ENCODE data around the gene CYB561D2. TPM values are rescaled to one million over a fixed set of nuclear protein-coding genes. Genes with fewer than 3 reads are reported as not detected.
A peak's percentile ranks its signal among the peaks of the same experiment; 100 is the strongest.

CYB561D2 gene
- total RNA-seq, 1 experiment from 2014 or later: 27.5 TPM

DNA sequence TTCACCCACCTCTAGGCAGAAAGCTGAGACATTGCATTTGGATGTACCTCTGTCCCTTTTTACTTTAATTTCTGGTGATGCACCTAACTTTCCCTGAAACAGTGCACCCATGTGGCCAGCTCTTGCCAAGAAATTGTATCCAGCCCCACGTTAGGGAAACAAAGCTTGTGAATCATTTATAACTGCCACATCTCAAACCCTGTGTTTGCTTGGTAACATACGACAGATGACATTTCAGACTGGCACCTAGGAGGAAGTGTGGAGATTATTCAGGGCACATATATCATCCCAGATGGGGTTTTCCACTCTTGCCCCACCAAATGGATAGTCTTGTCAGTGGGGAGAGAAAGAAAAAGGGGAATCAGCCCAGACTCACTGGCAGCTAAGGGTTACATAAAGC is 2.1 kb downstream of the CYB561D2 start:
- in situ Hi-C loops (cut with HindIII; ENCODE audit: low pct_unique_long_range_greater_than_20kb, low sequenced_read_pairs): no loop called here
- ChIA-PET POLR2A (no interaction called here), CTCF (no interaction called here)
- TF ChIP-seq POLR2AphosphoS5 (IDR thresholded peaks at IDR 0.05; ENCODE audit: low read depth, low read length): no peak
- TF ChIP-seq, protein P1, sequence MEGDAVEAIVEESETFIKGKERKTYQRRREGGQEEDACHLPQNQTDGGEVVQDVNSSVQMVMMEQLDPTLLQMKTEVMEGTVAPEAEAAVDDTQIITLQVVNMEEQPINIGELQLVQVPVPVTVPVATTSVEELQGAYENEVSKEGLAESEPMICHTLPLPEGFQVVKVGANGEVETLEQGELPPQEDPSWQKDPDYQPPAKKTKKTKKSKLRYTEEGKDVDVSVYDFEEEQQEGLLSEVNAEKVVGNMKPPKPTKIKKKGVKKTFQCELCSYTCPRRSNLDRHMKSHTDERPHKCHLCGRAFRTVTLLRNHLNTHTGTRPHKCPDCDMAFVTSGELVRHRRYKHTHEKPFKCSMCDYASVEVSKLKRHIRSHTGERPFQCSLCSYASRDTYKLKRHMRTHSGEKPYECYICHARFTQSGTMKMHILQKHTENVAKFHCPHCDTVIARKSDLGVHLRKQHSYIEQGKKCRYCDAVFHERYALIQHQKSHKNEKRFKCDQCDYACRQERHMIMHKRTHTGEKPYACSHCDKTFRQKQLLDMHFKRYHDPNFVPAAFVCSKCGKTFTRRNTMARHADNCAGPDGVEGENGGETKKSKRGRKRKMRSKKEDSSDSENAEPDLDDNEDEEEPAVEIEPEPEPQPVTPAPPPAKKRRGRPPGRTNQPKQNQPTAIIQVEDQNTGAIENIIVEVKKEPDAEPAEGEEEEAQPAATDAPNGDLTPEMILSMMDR (IDR thresholded peaks at IDR 0.05): peak; percentile 65; the same call in 1 of the 2 replicates
- DNase-seq (ENCODE audit: low read depth, low spot score) (no peak), ATAC-seq (no peak)
- BruUV-seq (replicated peaks): TSS peak; percentile 91
- intact Hi-C loops (cut with micrococcal nuclease; ENCODE audit: unreplicated experiment): no loop called here
- no peaks in the 10 kb centered on the region for H3K9me3 ChIP-seq (ENCODE audit: control insufficient read depth, insufficient read depth, low read depth, low read length)
- no peak overlapping the region for H3K4me3 ChIP-seq (ENCODE audit: low read depth in 2 of 2, low read length in 2 of 2)
- no peak overlapping the region for H3K27ac ChIP-seq (ENCODE audit: low read length)
- H3K4me1 ChIP-seq (ENCODE audit: control insufficient read depth, insufficient read depth, low read length): peaks cover 20% of the 10 kb centered on the region
- no peaks in the 10 kb centered on the region for H3K27me3 ChIP-seq (ENCODE audit: control insufficient read depth, insufficient read depth, low read length)
- H3K36me3 ChIP-seq (ENCODE audit: control insufficient read depth, insufficient read depth, low read length): peaks cover 2% of the 10 kb centered on the region; the same call in 1 of the 2 replicates

DNA sequence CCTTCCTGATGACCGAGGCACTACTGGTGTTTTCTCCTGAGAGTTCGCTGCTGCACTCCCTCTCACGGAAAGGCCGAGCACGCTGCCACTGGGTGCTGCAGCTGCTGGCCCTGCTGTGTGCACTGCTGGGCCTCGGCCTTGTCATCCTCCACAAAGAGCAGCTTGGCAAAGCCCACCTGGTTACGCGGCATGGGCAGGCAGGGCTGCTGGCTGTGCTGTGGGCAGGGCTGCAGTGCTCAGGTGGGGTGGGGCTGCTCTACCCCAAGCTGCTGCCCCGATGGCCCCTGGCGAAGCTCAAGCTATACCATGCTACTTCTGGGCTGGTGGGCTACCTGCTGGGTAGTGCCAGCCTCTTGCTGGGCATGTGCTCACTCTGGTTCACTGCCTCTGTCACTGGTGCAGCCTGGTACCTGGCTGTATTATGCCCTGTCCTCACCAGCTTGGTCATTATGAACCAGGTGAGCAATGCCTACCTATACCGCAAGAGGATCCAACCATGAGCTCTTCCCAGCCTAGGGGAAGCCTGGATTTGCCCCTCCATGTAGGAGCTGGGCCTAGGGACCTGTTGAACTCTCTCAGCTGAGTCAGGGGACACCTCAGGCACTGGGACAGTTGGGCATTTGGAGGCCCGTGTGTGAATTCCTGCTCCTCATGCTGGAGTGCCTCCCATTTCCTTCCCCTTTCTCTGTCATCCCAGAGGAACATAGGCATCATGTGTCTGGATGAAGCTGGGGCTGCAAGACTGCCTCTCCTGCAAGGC is 2.8 kb downstream of the CYB561D2 start:
- intact Hi-C loops (cut with micrococcal nuclease; ENCODE audit: unreplicated experiment): no loop called here
- no peak overlapping the region for H3K27ac ChIP-seq (ENCODE audit: low read length)

More for the DNA sequence above, 2.8 kb downstream of the CYB561D2 start:
- ChIA-PET CTCF (no interaction called here), POLR2A (interaction anchor here (0.5 kb wide), 1 partner anchor 8 kb away, joined by 4 read pairs; no protein-coding TSS in a partner anchor)
- Histone ChIP-seq H3K36me3 (ENCODE audit: control insufficient read depth, insufficient read depth, low read length) (peaks cover 2% of the 10 kb centered on the region; the same call in 1 of the 2 replicates), H3K4me1 (ENCODE audit: control insufficient read depth, insufficient read depth, low read length) (peaks cover 21% of the 10 kb centered on the region), H3K27me3 (ENCODE audit: control insufficient read depth, insufficient read depth, low read length) (no peaks in the 10 kb centered on the region), H3K4me3 (ENCODE audit: low read depth in 2 of 2, low read length in 2 of 2) (no peak overlapping the region), H3K9me3 (ENCODE audit: control insufficient read depth, insufficient read depth, low read depth, low read length) (no peaks in the 10 kb centered on the region)
- ATAC-seq (no peak), DNase-seq (ENCODE audit: low read depth, low spot score) (no peak)
- TF ChIP-seq, protein P1 (IDR thresholded peaks at IDR 0.05): no peak
- TF ChIP-seq SIN3A (IDR thresholded peaks at IDR 0.05; ENCODE audit: borderline replicate concordance, insufficient read depth, low read depth, low read length): no peak
- TF ChIP-seq, protein P2, sequence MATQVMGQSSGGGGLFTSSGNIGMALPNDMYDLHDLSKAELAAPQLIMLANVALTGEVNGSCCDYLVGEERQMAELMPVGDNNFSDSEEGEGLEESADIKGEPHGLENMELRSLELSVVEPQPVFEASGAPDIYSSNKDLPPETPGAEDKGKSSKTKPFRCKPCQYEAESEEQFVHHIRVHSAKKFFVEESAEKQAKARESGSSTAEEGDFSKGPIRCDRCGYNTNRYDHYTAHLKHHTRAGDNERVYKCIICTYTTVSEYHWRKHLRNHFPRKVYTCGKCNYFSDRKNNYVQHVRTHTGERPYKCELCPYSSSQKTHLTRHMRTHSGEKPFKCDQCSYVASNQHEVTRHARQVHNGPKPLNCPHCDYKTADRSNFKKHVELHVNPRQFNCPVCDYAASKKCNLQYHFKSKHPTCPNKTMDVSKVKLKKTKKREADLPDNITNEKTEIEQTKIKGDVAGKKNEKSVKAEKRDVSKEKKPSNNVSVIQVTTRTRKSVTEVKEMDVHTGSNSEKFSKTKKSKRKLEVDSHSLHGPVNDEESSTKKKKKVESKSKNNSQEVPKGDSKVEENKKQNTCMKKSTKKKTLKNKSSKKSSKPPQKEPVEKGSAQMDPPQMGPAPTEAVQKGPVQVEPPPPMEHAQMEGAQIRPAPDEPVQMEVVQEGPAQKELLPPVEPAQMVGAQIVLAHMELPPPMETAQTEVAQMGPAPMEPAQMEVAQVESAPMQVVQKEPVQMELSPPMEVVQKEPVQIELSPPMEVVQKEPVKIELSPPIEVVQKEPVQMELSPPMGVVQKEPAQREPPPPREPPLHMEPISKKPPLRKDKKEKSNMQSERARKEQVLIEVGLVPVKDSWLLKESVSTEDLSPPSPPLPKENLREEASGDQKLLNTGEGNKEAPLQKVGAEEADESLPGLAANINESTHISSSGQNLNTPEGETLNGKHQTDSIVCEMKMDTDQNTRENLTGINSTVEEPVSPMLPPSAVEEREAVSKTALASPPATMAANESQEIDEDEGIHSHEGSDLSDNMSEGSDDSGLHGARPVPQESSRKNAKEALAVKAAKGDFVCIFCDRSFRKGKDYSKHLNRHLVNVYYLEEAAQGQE (IDR thresholded peaks at IDR 0.05; ENCODE audit: insufficient read depth in 1 of 2, low read depth in 2 of 2, low read length in 1 of 2): no peak
- no TSS peak for BruUV-seq (replicated peaks)
- in situ Hi-C loops (cut with HindIII; ENCODE audit: low pct_unique_long_range_greater_than_20kb, low sequenced_read_pairs): no loop called here
